ENCODE measurements around the gene TNFRSF4.

DNA sequence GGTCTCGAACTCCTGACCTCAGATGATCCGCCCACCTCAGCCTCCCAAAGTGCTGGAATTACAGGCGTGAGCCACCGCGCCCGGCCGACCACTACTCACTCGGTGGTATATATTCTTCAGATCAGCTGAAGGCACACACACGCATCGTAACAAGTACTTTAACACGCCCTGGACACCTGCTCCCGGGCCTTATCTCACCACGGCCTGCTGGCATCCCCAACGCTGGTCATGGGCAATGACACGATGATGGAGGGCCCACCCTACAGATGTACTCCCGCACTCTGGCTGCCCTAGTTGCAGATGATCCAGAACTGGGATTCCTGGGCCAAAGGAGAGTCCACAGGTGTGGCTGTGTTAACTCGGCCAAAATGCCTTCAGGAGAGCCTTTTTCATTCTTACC is 48.1 kb upstream of the TNFRSF4 start:
- TF ChIP-seq, protein P1, sequence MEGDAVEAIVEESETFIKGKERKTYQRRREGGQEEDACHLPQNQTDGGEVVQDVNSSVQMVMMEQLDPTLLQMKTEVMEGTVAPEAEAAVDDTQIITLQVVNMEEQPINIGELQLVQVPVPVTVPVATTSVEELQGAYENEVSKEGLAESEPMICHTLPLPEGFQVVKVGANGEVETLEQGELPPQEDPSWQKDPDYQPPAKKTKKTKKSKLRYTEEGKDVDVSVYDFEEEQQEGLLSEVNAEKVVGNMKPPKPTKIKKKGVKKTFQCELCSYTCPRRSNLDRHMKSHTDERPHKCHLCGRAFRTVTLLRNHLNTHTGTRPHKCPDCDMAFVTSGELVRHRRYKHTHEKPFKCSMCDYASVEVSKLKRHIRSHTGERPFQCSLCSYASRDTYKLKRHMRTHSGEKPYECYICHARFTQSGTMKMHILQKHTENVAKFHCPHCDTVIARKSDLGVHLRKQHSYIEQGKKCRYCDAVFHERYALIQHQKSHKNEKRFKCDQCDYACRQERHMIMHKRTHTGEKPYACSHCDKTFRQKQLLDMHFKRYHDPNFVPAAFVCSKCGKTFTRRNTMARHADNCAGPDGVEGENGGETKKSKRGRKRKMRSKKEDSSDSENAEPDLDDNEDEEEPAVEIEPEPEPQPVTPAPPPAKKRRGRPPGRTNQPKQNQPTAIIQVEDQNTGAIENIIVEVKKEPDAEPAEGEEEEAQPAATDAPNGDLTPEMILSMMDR (IDR thresholded peaks at IDR 0.05), result no peak
- TF ChIP-seq EP300 (IDR thresholded peaks at IDR 0.05), result no peak

All from tibial nerve (tissue), 4 donors.